Spleen (tissue), 11 donors: Measurements from ENCODE around the gene RTN4RL2. TPM values are rescaled to one million over a fixed set of nuclear protein-coding genes. Genes with fewer than 3 reads are reported as not detected.

Experiments used
- DNase-seq: peaks from one replicate; pipeline ENCODE4 v3.0.0-alpha.2; 2020
- H3K27ac ChIP-seq, 8 donors: fragments of 200-600 bp; sonication (generic) in 7 of 8; 1 replicate in 4 of 8; 2 replicates in 4 of 8; pipeline versions ENCODE4 v1.5.0 to v1.8.0; 2016 to 2021; ENCODE audit warnings: inconsistent platforms in 4 of 8, mild to moderate bottlenecking in 4 of 8, moderate library complexity in 1 of 8
- H3K27me3 ChIP-seq, 7 donors: fragments of 200-600 bp; sonication (generic) in 6 of 7; replicated peaks in 1 of 7; 1 replicate in 4 of 7; 2 replicates in 3 of 7; pipeline versions ENCODE4 v1.5.0 to v1.8.0; 2016 to 2021; ENCODE audit warnings: inconsistent platforms in 3 of 7, mild to moderate bottlenecking in 1 of 7
- H3K36me3 ChIP-seq, 6 donors: fragments of 200-600 bp; sonication (generic) in 5 of 6; 1 replicate in 4 of 6; 2 replicates in 2 of 6; pipeline versions ENCODE4 v1.5.0 to v1.8.0; 2016 to 2021; ENCODE audit warnings: inconsistent platforms in 2 of 6
- H3K4me1 ChIP-seq, 6 donors: fragments of 200-600 bp; sonication (generic) in 5 of 6; 1 replicate in 3 of 6; 2 replicates in 3 of 6; pipeline versions ENCODE4 v1.5.0 to v1.8.0; 2016 to 2021; ENCODE audit warnings: inconsistent platforms in 3 of 6
- H3K4me3 ChIP-seq, 8 donors: fragments of 200-600 bp; sonication (generic) in 7 of 8; 1 replicate in 4 of 8; 2 replicates in 4 of 8; pipeline versions ENCODE4 v1.5.0 to v1.8.0; 2016 to 2021; ENCODE audit warnings: inconsistent platforms in 4 of 8, mild to moderate bottlenecking in 4 of 8, moderate library complexity in 2 of 8
- H3K9me3 ChIP-seq, 8 donors: fragments of 200-600 bp; sonication (generic) in 7 of 8; 1 replicate in 4 of 8; 2 replicates in 4 of 8; pipeline versions ENCODE4 v1.5.0 to v1.8.0; 2016 to 2021; ENCODE audit warnings: inconsistent platforms in 4 of 8
- POLR2A ChIP-seq, 3 donors: fragments of 450-650 bp; IDR thresholded peaks; one replicate each; pipeline ENCODE4 v1.5.1; 2017; ENCODE audit warnings: antibody characterized with exemption in 3 of 3, mild to moderate bottlenecking in 1 of 3
- POLR2AphosphoS5 ChIP-seq, 3 donors: sonication (generic); formaldehyde crosslinking; IDR thresholded peaks; one replicate each; pipeline ENCODE4 v1.5.1; 2017; ENCODE audit warnings: antibody characterized with exemption in 3 of 3
- WGBS, 5 donors: extraction: QIAGEN DNeasy Blood & Tissue Kit in 3 of 5; methylation state at CpG; one replicate each; pipeline versions ENCODE4 v1.1.5 to v1.1.7; 2013 to 2018; 5-methylcytosine and 5-hydroxymethylcytosine counted together
- intact Hi-C: fragments of 100-400 bp; cut with DNase I; formaldehyde crosslinking; loops from one replicate; pipeline ENCODE4 v1.15.0; 2023; ENCODE audit warnings: low total_unique reads
- polyA plus RNA-seq, 3 donors: library from polyadenylated mRNA; stranded (reverse); fragments of 200-250 nt; gene quantifications; one replicate each; pipeline ENCODE4 v1.2.1, GENCODE V29; 2013
- total RNA-seq, 7 donors: library from RNA; depleted of rRNA in 3 of 7; stranded (reverse); fragments of >200 nt in 3 of 7; fragmentation: NEBNext Ultra II Directional in 4 of 7; extraction: Animal tissue kit (Norgen Biotek cat#: 25700) in 4 of 7; gene quantifications; one replicate each; pipeline versions ENCODE4 v1.1.0 to v1.2.1, GENCODE V29; 2016 to 2021
- TF ChIP-seq, protein P1 (sequence below), 11 experiments: fragments of 200-600 bp in 7 of 11; fragments of 450-650 bp in 4 of 11; sonication (generic) in 4 of 11; IDR thresholded peaks in 8 of 11; conservative IDR thresholded peaks in 3 of 11; 1 replicate in 7 of 11; 2 replicates in 4 of 11; pipeline versions ENCODE4 v1.4.0 to v1.8.0; 2016 to 2021; ENCODE audit warnings: antibody characterized with exemption in 11 of 11, inconsistent platforms in 4 of 11, mild to moderate bottlenecking in 1 of 11
- donor health status: healthy with polysubstance abuse.
- donor health status: DM: no; HTN: no; CAD: no; lungs with moderate emphysema.
- donor health status: DM: no; HTN: no; CAD: no.
- donor health status: Bipolar disorder and iron deficiency.
- donor health status: healthy.
- donor health status: DM: no; HTN: no; CAD: no.
- donor health status: DM: yes; HTN: yes; CAD: no.

Gene RTN4RL2
- total and polyA plus RNA-seq, 10 donors: 0.15 to 2.0 (median 0.44) TPM

DNA sequence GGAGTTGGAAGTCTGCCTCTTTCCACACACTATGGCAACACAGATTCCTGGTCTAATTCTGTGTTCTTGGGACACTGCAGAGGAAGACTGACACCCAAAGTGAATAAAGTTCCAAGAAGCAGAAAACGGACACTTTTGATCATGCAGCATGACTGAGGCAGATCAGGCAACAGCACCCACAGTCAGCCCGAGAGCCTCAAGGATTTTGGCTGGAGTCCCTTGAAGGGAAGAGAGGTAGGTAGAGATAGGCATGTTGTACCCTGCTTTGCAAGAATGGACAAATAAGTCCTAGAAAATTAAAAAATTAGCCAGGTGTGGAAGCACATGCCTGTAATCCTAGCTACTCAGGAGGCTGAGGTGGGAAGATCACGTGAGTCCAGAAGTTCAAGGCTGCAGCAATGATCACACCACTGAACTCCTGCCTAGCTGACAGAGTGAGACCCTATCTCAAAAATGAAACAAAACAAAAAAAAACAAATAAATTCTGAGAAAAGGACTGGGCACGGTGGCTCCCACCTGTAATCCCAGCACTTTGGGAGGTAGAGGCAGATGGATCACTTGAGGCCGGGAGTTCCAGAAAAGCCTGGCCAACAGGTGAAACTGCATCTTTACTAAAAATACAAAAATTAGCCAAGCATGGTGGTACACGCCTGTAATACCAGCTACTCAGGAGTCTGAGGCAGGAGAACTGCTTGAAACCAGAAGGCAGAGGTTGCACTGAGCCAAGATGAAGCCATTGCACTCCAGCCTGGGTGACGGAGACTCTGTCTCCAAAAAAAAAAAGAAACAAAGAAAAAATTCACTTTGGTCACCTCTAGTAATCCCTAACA lies 48.2 kb downstream of the RTN4RL2 start:
- Histone ChIP-seq H3K9me3 (no peaks in the 10 kb centered on the region), H3K36me3 (peaks cover 0 to 33% (median 0%) of the 10 kb centered on the region in 6 donors), H3K27ac (no peak overlapping the region), H3K4me3 (no peak overlapping the region), H3K4me1 (peaks cover 0 to 20% (median 3%) of the 10 kb centered on the region in 6 donors), H3K27me3 (no peaks in the 10 kb centered on the region)
- DNase-seq: no peak
- 90 to 96% (median 92%) methylated on average over 7 of the region's 7 CpGs for WGBS, 5 donors
- TF ChIP-seq, protein P1, sequence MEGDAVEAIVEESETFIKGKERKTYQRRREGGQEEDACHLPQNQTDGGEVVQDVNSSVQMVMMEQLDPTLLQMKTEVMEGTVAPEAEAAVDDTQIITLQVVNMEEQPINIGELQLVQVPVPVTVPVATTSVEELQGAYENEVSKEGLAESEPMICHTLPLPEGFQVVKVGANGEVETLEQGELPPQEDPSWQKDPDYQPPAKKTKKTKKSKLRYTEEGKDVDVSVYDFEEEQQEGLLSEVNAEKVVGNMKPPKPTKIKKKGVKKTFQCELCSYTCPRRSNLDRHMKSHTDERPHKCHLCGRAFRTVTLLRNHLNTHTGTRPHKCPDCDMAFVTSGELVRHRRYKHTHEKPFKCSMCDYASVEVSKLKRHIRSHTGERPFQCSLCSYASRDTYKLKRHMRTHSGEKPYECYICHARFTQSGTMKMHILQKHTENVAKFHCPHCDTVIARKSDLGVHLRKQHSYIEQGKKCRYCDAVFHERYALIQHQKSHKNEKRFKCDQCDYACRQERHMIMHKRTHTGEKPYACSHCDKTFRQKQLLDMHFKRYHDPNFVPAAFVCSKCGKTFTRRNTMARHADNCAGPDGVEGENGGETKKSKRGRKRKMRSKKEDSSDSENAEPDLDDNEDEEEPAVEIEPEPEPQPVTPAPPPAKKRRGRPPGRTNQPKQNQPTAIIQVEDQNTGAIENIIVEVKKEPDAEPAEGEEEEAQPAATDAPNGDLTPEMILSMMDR (IDR thresholded peaks at IDR 0.05 in 8 of 11, conservative IDR thresholded peaks at IDR 0.05 in 3 of 11): no peak
- TF ChIP-seq POLR2AphosphoS5 (IDR thresholded peaks at IDR 0.05) (no peak), POLR2A (IDR thresholded peaks at IDR 0.05) (no peak)
- intact Hi-C loops: no loop called here

DNA sequence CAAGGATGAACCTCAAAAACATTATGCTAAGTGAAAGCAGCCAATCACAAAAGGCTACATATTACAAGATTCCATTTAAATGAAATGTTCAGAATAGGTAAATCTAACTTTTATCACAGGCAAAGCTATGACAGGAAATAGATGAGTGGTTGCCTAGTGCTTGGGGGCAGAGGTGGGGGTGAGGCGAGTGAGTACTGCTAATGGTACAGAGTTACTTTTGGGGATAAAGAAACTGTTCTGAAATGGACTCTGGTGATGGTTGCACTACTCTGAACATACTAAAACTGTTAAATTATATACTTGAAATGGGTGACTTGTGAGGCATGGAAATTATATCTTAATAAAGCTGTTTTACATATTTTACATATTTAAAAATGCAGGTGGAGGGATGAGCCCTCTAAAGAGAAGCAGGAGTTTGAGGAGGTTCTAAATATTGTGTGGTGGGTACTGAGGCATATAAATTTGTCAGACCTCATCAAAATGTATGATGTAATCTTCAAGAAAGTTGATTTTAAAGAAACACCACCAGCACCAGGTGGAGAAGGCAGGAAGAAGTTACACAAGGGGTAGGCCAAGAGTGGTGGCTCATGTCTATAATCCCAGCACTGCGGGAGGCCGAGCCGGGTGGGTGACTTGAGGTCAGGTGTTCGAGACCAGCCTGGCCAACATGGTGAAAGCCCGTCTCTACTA lies 51.6 kb downstream of the RTN4RL2 start:
- Histone ChIP-seq H3K36me3 (peaks cover 0 to 9% (median 0%) of the 10 kb centered on the region in 6 donors), H3K27me3 (no peaks in the 10 kb centered on the region), H3K27ac (no peak overlapping the region), H3K9me3 (no peaks in the 10 kb centered on the region), H3K4me3 (no peak overlapping the region), H3K4me1 (peaks cover 3 to 52% (median 21%) of the 10 kb centered on the region in 6 donors)
- TF ChIP-seq, protein P1 (IDR thresholded peaks at IDR 0.05 in 8 of 11, conservative IDR thresholded peaks at IDR 0.05 in 3 of 11): no peak
- TF ChIP-seq POLR2AphosphoS5 (IDR thresholded peaks at IDR 0.05): no peak
- TF ChIP-seq POLR2A (IDR thresholded peaks at IDR 0.05): no peak
- intact Hi-C loops: no loop called here
- WGBS, 5 donors: 67 to 89% (median 82%) methylated on average over 6 of the region's 6 CpGs
- no peak for DNase-seq

DNA sequence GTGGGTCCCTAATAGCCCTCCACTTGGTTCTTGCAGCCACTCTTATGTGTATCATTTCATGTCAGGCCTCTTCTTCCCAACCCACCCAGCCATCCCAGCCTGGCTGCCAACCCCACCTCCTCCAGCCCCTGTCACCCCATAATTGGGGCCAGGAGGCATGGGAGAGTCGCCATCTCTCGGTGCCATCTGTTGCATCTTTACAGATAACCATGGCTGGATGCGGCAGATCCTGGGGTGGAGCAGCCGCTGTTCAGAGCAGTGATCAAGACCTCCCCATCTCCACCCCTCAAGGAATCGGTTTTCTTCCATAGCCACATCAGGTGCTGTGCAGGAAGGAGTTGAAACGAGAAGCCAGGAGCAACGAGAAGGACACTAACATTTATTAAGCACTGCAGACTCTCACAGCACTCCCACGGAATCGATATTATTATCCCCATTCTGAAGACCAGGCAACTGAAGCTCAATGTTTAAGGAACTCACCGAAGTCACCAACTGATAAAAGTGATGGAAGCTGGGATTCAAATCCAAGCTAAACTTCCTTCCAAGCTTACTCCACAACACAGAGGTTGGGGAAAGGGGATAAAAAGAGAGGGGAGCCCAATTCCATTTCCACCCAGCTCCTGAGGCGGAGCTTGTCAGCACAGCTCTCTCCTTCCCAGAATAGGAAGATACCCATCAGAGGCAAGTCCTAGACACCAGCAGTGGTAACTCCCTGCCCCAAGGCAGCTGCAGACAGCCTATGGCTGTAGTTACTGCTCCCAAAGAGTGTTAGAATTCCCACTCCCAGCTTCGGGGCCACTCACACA lies 52.5 kb downstream of the RTN4RL2 start:
- no peaks in the 10 kb centered on the region for H3K36me3 ChIP-seq
- no peak for TF ChIP-seq POLR2AphosphoS5 (IDR thresholded peaks at IDR 0.05)
- TF ChIP-seq, protein P1 (IDR thresholded peaks at IDR 0.05 in 8 of 11, conservative IDR thresholded peaks at IDR 0.05 in 3 of 11): no peak
- TF ChIP-seq POLR2A (IDR thresholded peaks at IDR 0.05): no peak
- no peaks in the 10 kb centered on the region for H3K9me3 ChIP-seq
- no peak overlapping the region for H3K4me3 ChIP-seq
- no peaks in the 10 kb centered on the region for H3K27me3 ChIP-seq
- peaks cover 3 to 52% (median 21%) of the 10 kb centered on the region in 6 donors for H3K4me1 ChIP-seq
- intact Hi-C loops: no loop called here
- no peak overlapping the region for H3K27ac ChIP-seq
- no peak for DNase-seq
- 88 to 93% (median 91%) methylated on average over 12 of the region's 12 CpGs for WGBS, 5 donors
